Caco-2 (cell line): ENCODE data around the gene KCNN3. TPM values are rescaled to one million over a fixed set of nuclear protein-coding genes. Genes with fewer than 3 reads are reported as not detected.

Experiments
- BruUV-seq: library from RNA; stranded (reverse); fragments of 400-500 nt; replicated peaks from 2 replicates; lab custom pipeline; 2021; lab: Mats Ljungman, UMichigan
- CTCF ChIA-PET: fragments of 300-600 bp; sonication (Branson Sonifier 250); formaldehyde crosslinking; loops from one replicate; lab custom pipeline; 2022; ENCODE audit warnings: antibody characterized with exemption; lab: Charles Lee
- POLR2A ChIA-PET: fragments of 300-600 bp; sonication (Branson Sonifier 250); formaldehyde crosslinking; loops from one replicate; lab custom pipeline; 2022; ENCODE audit warnings: antibody characterized with exemption; lab: Charles Lee
- DNase-seq, 2 experiments: peaks; one replicate each; pipeline versions ENCODE4 v3.0.0 to v3.0.0-alpha.2; 2020 to 2022
- H3K27me3 ChIP-seq: replicated peaks from 2 replicates; pipeline ENCODE4 v1.6.0; 2011; ENCODE audit warnings: low read length; ENCODE audit not compliant: control insufficient read depth, insufficient read depth
- H3K36me3 ChIP-seq: 2 replicates; pipeline ENCODE4 v1.5.1; 2011; ENCODE audit warnings: low read length; ENCODE audit not compliant: control insufficient read depth, insufficient read depth
- H3K4me1 ChIP-seq: fragments of 250-450 bp; sonication (Bioruptor Pico); 2 replicates; pipeline ENCODE4 v1.5.1; 2020; ENCODE audit warnings: mild to moderate bottlenecking
- H3K4me3 ChIP-seq: 2 replicates; pipeline ENCODE4 v1.5.1; 2011; ENCODE audit warnings: low read depth, mild to moderate bottlenecking, control low read depth, low read length
- H3K9me3 ChIP-seq: fragments of 250-450 bp; sonication (Bioruptor Pico); 2 replicates; pipeline ENCODE4 v1.5.1; 2020; ENCODE audit warnings: mild to moderate bottlenecking, moderate library complexity
- H3K27ac Mint-ChIP-seq: one replicate; pipeline ENCODE4 v1.8.0; 2022; ENCODE audit warnings: mixed read lengths; ENCODE audit not compliant: unreplicated experiment
- H3K27me3 Mint-ChIP-seq: one replicate; pipeline ENCODE4 v1.8.0; 2022; ENCODE audit warnings: mixed read lengths; ENCODE audit not compliant: insufficient read depth, unreplicated experiment
- H3K36me3 Mint-ChIP-seq: one replicate; pipeline ENCODE4 v1.8.0; 2022; ENCODE audit warnings: mild to moderate bottlenecking, mixed read lengths; ENCODE audit not compliant: insufficient read depth, unreplicated experiment
- H3K4me1 Mint-ChIP-seq: one replicate; pipeline ENCODE4 v1.8.0; 2022; ENCODE audit warnings: low read depth, mixed read lengths; ENCODE audit not compliant: unreplicated experiment
- H3K4me3 Mint-ChIP-seq: one replicate; pipeline ENCODE4 v1.8.0; 2022; ENCODE audit warnings: mild to moderate bottlenecking, moderate library complexity, mixed read lengths; ENCODE audit not compliant: unreplicated experiment
- H3K9me3 Mint-ChIP-seq: one replicate; pipeline ENCODE4 v1.8.0; 2022; ENCODE audit warnings: mixed read lengths; ENCODE audit not compliant: unreplicated experiment
- CTCF ChIP-seq, 2 experiments: fragments of 200-600 bp in 1 of 2; IDR thresholded peaks; 1 replicate in 1 of 2; 2 replicates in 1 of 2; pipeline versions ENCODE4 v1.5.1 to v1.8.0; 2011 to 2022; ENCODE audit warnings: antibody characterized with exemption in 1 of 2, control low read depth in 1 of 2, inconsistent platforms in 1 of 2, low read depth in 1 of 2, low read length in 1 of 2, mild to moderate bottlenecking in 1 of 2, moderate library complexity in 1 of 2; ENCODE audit not compliant: insufficient read depth in 1 of 2, severe bottlenecking in 1 of 2, unreplicated experiment in 1 of 2
- intact Hi-C: fragments of 100-400 bp; cut with micrococcal nuclease; formaldehyde crosslinking; loops from one replicate; pipeline ENCODE4 v1.10.0; 2022; ENCODE audit not compliant: unreplicated experiment
- total RNA-seq: library from RNA; stranded (reverse); gene quantifications from 2 replicates; pipeline ENCODE4 v1.2.3, GENCODE V29; 2022

Gene KCNN3
- total RNA-seq, 1 experiment from 2014 or later, result 0.05 TPM

GRCh38 chr1:154899041-154899440 lies 29.0 kb upstream of the KCNN3 start:
- H3K4me1 ChIP-seq, result no peaks in the 10 kb centered on the region
- DNase-seq, result no peak
- intact Hi-C loops, result no loop called here
- Mint-ChIP-seq H3K27ac (no peak overlapping the region), H3K27me3 (peaks cover 12% of the 10 kb centered on the region), H3K36me3 (no peaks in the 10 kb centered on the region), H3K4me3 (no peak overlapping the region), H3K4me1 (no peaks in the 10 kb centered on the region), H3K9me3 (no peaks in the 10 kb centered on the region)
- ChIA-PET POLR2A (no interaction called here), CTCF (no interaction called here)
- H3K36me3 ChIP-seq, result no peaks in the 10 kb centered on the region
- no peaks in the 10 kb centered on the region for H3K9me3 ChIP-seq
- BruUV-seq, result no TSS peak
- H3K27me3 ChIP-seq, result no peaks in the 10 kb centered on the region
- no peak for TF ChIP-seq CTCF (IDR thresholded peaks at IDR 0.05; ENCODE audit: insufficient read depth in 1 of 2, low read depth in 1 of 2, low read length in 1 of 2, severe bottlenecking in 1 of 2, unreplicated experiment in 1 of 2)
- no peak overlapping the region for H3K4me3 ChIP-seq

GRCh38 chr1:154896771-154897286 lies 26.7 kb upstream of the KCNN3 start:
- no peaks in the 10 kb centered on the region for H3K27me3 ChIP-seq
- BruUV-seq, result no TSS peak
- ChIA-PET POLR2A (no interaction called here), CTCF (no interaction called here)
- no peaks in the 10 kb centered on the region for H3K4me1 ChIP-seq
- no peaks in the 10 kb centered on the region for H3K36me3 Mint-ChIP-seq
- H3K4me3 Mint-ChIP-seq, result no peak overlapping the region
- no peaks in the 10 kb centered on the region for H3K36me3 ChIP-seq
- H3K4me1 Mint-ChIP-seq, result no peaks in the 10 kb centered on the region
- H3K9me3 Mint-ChIP-seq, result no peaks in the 10 kb centered on the region
- no peak for TF ChIP-seq CTCF (IDR thresholded peaks at IDR 0.05; ENCODE audit: insufficient read depth in 1 of 2, low read depth in 1 of 2, low read length in 1 of 2, severe bottlenecking in 1 of 2, unreplicated experiment in 1 of 2)
- no peak for DNase-seq
- intact Hi-C loops, result no loop called here
- no peak overlapping the region for H3K4me3 ChIP-seq
- H3K9me3 ChIP-seq, result no peaks in the 10 kb centered on the region
- H3K27me3 Mint-ChIP-seq, result peaks cover 12% of the 10 kb centered on the region
- H3K27ac Mint-ChIP-seq, result no peak overlapping the region

- Histone ChIP-seq H3K27me3 (no peaks in the 10 kb centered on the region), H3K4me3 (no peak overlapping the region), H3K4me1 (no peaks in the 10 kb centered on the region), H3K36me3 (no peaks in the 10 kb centered on the region), H3K9me3 (no peaks in the 10 kb centered on the region)
- H3K9me3 Mint-ChIP-seq, result no peaks in the 10 kb centered on the region
- TF ChIP-seq CTCF (IDR thresholded peaks at IDR 0.05; ENCODE audit: insufficient read depth in 1 of 2, low read depth in 1 of 2, low read length in 1 of 2, severe bottlenecking in 1 of 2, unreplicated experiment in 1 of 2), result no peak
- no peak overlapping the region for H3K4me3 Mint-ChIP-seq
- H3K27ac Mint-ChIP-seq, result no peak overlapping the region
- ChIA-PET POLR2A (no interaction called here), CTCF (interaction anchor here (0.6 to 0.8 kb wide), 2 partner anchors 10 to 27 kb away, joined by 4 to 5 read pairs; no protein-coding TSS in a partner anchor)
- intact Hi-C loops, result no loop called here
- peaks cover 12% of the 10 kb centered on the region for H3K27me3 Mint-ChIP-seq
- no TSS peak for BruUV-seq
- H3K4me1 Mint-ChIP-seq, result no peaks in the 10 kb centered on the region
- DNase-seq, result no peak
- no peaks in the 10 kb centered on the region for H3K36me3 Mint-ChIP-seq
These were observed 25.7 kb upstream of the KCNN3 start for GRCh38 chr1:154895798-154896197.
